Erythroblast (primary cell): ENCODE data around the gene ADH7.

Experiments used
- GATA1 ChIP-seq: IDR thresholded peaks from 2 replicates; pipeline ENCODE4 v1.6.1; 2011; ENCODE audit warnings: low read depth, mild to moderate bottlenecking, control low read depth, low read length, moderate library complexity
- POLR2A ChIP-seq: IDR thresholded peaks from 2 replicates; pipeline ENCODE4 v1.6.1; 2011; ENCODE audit warnings: mild to moderate bottlenecking, low read length

DNA sequence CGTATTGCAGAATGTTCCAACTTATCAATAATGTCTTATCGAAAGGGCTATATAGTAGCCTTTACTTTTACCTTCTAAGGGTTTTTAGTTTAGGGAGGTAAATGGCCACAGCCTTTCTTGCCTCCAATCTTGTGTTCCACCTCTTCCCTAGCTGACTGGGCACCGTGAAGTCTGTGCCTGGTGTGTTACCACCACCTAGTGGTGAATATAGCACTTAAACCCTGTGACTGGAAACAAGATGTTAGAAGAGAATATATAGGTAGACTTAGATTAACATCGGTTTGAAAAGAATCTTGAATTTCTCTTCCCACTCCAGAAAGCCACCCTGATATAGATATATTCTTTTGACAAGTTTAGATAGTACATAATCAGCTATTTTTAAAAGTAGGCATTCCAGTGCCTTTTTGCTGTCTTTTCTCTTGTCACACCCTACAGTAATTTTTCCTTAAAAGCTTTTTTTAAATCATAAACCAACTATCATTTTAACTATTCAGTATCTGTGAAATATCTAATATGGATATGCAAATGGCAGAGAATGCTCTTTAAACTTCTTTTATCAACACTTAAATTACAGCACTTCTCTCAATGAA is 27.8 kb upstream of the ADH7 start:
- TF ChIP-seq POLR2A (no peak), GATA1 (no peak)
